ENCODE measurements around the gene LRRTM2. TPM values are rescaled to one million over a fixed set of nuclear protein-coding genes. Genes with fewer than 3 reads are reported as not detected.
A peak's percentile ranks its signal among the peaks of the same experiment; 100 is the strongest.

Gene LRRTM2
- total and polyA plus RNA-seq, 2 donors (not counting 1 experiment from before 2014, with no cell fraction given), result 0.33 to 1.3 TPM

GRCh38 chr5:138913773-138914172 lies 38.6 kb upstream of the LRRTM2 start:
- peaks cover 2% of the 10 kb centered on the region for H3K36me3 ChIP-seq (ENCODE audit: control insufficient read depth, insufficient read depth, low read length)

GRCh38 chr5:138912093-138912492 lies 37.0 kb upstream of the LRRTM2 start:
- H3K9ac ChIP-seq (ENCODE audit: insufficient read depth, low read length), result no peak overlapping the region
- H2AFZ ChIP-seq (ENCODE audit: low read length), result no peak overlapping the region
- no peak overlapping the region for H3K27ac ChIP-seq (ENCODE audit: insufficient read depth, low read length)
- H3K27me3 ChIP-seq (ENCODE audit: control insufficient read depth, insufficient read depth, low read length), result no peaks in the 10 kb centered on the region
- H3K4me3 ChIP-seq (replicated peaks in 1 of 4; ENCODE audit: control extremely low read depth in 1 of 4, insufficient read depth in 1 of 4, low read depth in 3 of 4, low read length in 4 of 4), result no peak overlapping the region
- H3K4me2 ChIP-seq (ENCODE audit: extremely low read depth, insufficient read depth, low read length), result no peak overlapping the region
- no peaks in the 10 kb centered on the region for H4K20me1 ChIP-seq (ENCODE audit: control insufficient read depth, extremely low read depth, insufficient read depth, low read length)
- TF ChIP-seq CTCF (conservative IDR thresholded peaks at IDR 0.05 in 1 of 2, IDR thresholded peaks at IDR 0.05 in 1 of 2; ENCODE audit: low read depth in 1 of 2, low read length in 2 of 2), result no peak
- no peak for TF ChIP-seq EZH2 (IDR thresholded peaks at IDR 0.05; ENCODE audit: low read length, missing control alignments)
- no peak for DNase-seq (ENCODE audit: low read depth in 2 of 2)
- H3K79me2 ChIP-seq (ENCODE audit: control insufficient read depth, insufficient read depth, low read length), result no peaks in the 10 kb centered on the region
- no peaks in the 10 kb centered on the region for H3K4me1 ChIP-seq (ENCODE audit: control insufficient read depth, extremely low read depth, insufficient read depth, low read length)
- H3K36me3 ChIP-seq (ENCODE audit: control insufficient read depth, insufficient read depth, low read length), result peaks cover 2% of the 10 kb centered on the region
- H3K9me3 ChIP-seq (ENCODE audit: control insufficient read depth, insufficient read depth, low read depth, low read length), result no peaks in the 10 kb centered on the region

More at GRCh38 chr5:138913773-138914172, 38.6 kb upstream of the LRRTM2 start:
- Histone ChIP-seq H3K27me3 (ENCODE audit: control insufficient read depth, insufficient read depth, low read length) (no peaks in the 10 kb centered on the region), H2AFZ (ENCODE audit: low read length) (no peak overlapping the region), H3K79me2 (ENCODE audit: control insufficient read depth, insufficient read depth, low read length) (no peaks in the 10 kb centered on the region), H3K4me1 (ENCODE audit: control insufficient read depth, extremely low read depth, insufficient read depth, low read length) (no peaks in the 10 kb centered on the region), H3K9me3 (ENCODE audit: control insufficient read depth, insufficient read depth, low read depth, low read length) (no peaks in the 10 kb centered on the region), H3K4me3 (replicated peaks in 1 of 4; ENCODE audit: control extremely low read depth in 1 of 4, insufficient read depth in 1 of 4, low read depth in 3 of 4, low read length in 4 of 4) (no peak overlapping the region), H3K4me2 (ENCODE audit: extremely low read depth, insufficient read depth, low read length) (no peak overlapping the region), H3K9ac (ENCODE audit: insufficient read depth, low read length) (no peak overlapping the region), H3K27ac (ENCODE audit: insufficient read depth, low read length) (no peak overlapping the region), H4K20me1 (ENCODE audit: control insufficient read depth, extremely low read depth, insufficient read depth, low read length) (no peaks in the 10 kb centered on the region)
- TF ChIP-seq CTCF (conservative IDR thresholded peaks at IDR 0.05 in 1 of 2, IDR thresholded peaks at IDR 0.05 in 1 of 2; ENCODE audit: low read depth in 1 of 2, low read length in 2 of 2) (no peak), EZH2 (IDR thresholded peaks at IDR 0.05; ENCODE audit: low read length, missing control alignments) (no peak)
- DNase-seq (ENCODE audit: low read depth in 2 of 2), result no peak

GRCh38 chr5:138911441-138911840 lies 36.3 kb upstream of the LRRTM2 start:
- Histone ChIP-seq H3K4me2 (ENCODE audit: extremely low read depth, insufficient read depth, low read length) (no peak overlapping the region), H3K36me3 (ENCODE audit: control insufficient read depth, insufficient read depth, low read length) (peaks cover 2% of the 10 kb centered on the region), H3K9ac (ENCODE audit: insufficient read depth, low read length) (no peak overlapping the region), H4K20me1 (ENCODE audit: control insufficient read depth, extremely low read depth, insufficient read depth, low read length) (no peaks in the 10 kb centered on the region), H3K27me3 (ENCODE audit: control insufficient read depth, insufficient read depth, low read length) (no peaks in the 10 kb centered on the region), H3K79me2 (ENCODE audit: control insufficient read depth, insufficient read depth, low read length) (no peaks in the 10 kb centered on the region), H3K27ac (ENCODE audit: insufficient read depth, low read length) (no peak overlapping the region), H2AFZ (ENCODE audit: low read length) (no peak overlapping the region), H3K9me3 (ENCODE audit: control insufficient read depth, insufficient read depth, low read depth, low read length) (no peaks in the 10 kb centered on the region), H3K4me1 (ENCODE audit: control insufficient read depth, extremely low read depth, insufficient read depth, low read length) (no peaks in the 10 kb centered on the region), H3K4me3 (replicated peaks in 1 of 4; ENCODE audit: control extremely low read depth in 1 of 4, insufficient read depth in 1 of 4, low read depth in 3 of 4, low read length in 4 of 4) (no peak overlapping the region)
- TF ChIP-seq CTCF (conservative IDR thresholded peaks at IDR 0.05 in 1 of 2, IDR thresholded peaks at IDR 0.05 in 1 of 2; ENCODE audit: low read depth in 1 of 2, low read length in 2 of 2) (no peak), EZH2 (IDR thresholded peaks at IDR 0.05; ENCODE audit: low read length, missing control alignments) (no peak)
- peak in 1 of 2 donors; percentile 85 for DNase-seq (ENCODE audit: low read depth in 2 of 2)

Data from fibroblast of lung (primary cell).